ENCODE measurements around the gene ACAD8. TPM values are rescaled to one million over a fixed set of nuclear protein-coding genes. Genes with fewer than 3 reads are reported as not detected.

ACAD8 gene
- total RNA-seq, 4 donors from 2014 or later = 18.3 to 25.0 (median 21.1) TPM

GRCh38 chr11:134230339-134230738 lies 23.0 kb upstream of the ACAD8 start:
- intact Hi-C loops (cut with DNase I) = no loop called here
- H3K27me3 ChIP-seq = no peaks in the 10 kb centered on the region
- no peak for DNase-seq (ENCODE audit: extremely low spot score)
- WGBS = 76% methylated on average over 4 of the region's 4 CpGs
- H3K4me1 ChIP-seq = peaks cover 28 to 64% (median 55%) of the 10 kb centered on the region in 4 donors
- H3K27ac ChIP-seq (replicated peaks in 1 of 4) = no peak overlapping the region
- TF ChIP-seq POLR2A (IDR thresholded peaks at IDR 0.05; ENCODE audit: low read depth) (no peak), CTCF (IDR thresholded peaks at IDR 0.05) (no peak), POLR2AphosphoS5 (IDR thresholded peaks at IDR 0.05) (no peak), EP300 (IDR thresholded peaks at IDR 0.05) (no peak)
- peaks cover 5 to 10% (median 8%) of the 10 kb centered on the region in 4 donors for H3K36me3 ChIP-seq
- H3K4me3 ChIP-seq = no peak overlapping the region
- H3K9me3 ChIP-seq = no peaks in the 10 kb centered on the region

GRCh38 chr11:134231958-134232659 lies 21.3 kb upstream of the ACAD8 start:
- DNase-seq (ENCODE audit: extremely low spot score) = no peak
- Histone ChIP-seq H3K4me1 (peaks cover 10 to 46% (median 37%) of the 10 kb centered on the region in 4 donors), H3K36me3 (peaks cover 5 to 28% (median 14%) of the 10 kb centered on the region in 4 donors), H3K9me3 (no peaks in the 10 kb centered on the region), H3K4me3 (no peak overlapping the region), H3K27me3 (no peaks in the 10 kb centered on the region), H3K27ac (replicated peaks in 1 of 4) (no peak overlapping the region)
- intact Hi-C loops (cut with DNase I) = no loop called here
- WGBS = 73% methylated on average over 10 of the region's 10 CpGs
- no peak for TF ChIP-seq CTCF (IDR thresholded peaks at IDR 0.05)
- TF ChIP-seq POLR2A (IDR thresholded peaks at IDR 0.05; ENCODE audit: low read depth) = no peak
- no peak for TF ChIP-seq POLR2AphosphoS5 (IDR thresholded peaks at IDR 0.05)
- TF ChIP-seq EP300 (IDR thresholded peaks at IDR 0.05) = no peak

GRCh38 chr11:134233729-134234179 lies 19.6 kb upstream of the ACAD8 start:
- Histone ChIP-seq H3K27ac (replicated peaks in 1 of 4) (no peak overlapping the region), H3K4me1 (peaks cover 0 to 32% (median 27%) of the 10 kb centered on the region in 4 donors), H3K27me3 (no peaks in the 10 kb centered on the region), H3K36me3 (peaks cover 8 to 45% (median 25%) of the 10 kb centered on the region in 4 donors), H3K4me3 (no peak overlapping the region), H3K9me3 (no peaks in the 10 kb centered on the region)
- no peak for TF ChIP-seq CTCF (IDR thresholded peaks at IDR 0.05)
- TF ChIP-seq POLR2A (IDR thresholded peaks at IDR 0.05; ENCODE audit: low read depth) = no peak
- TF ChIP-seq POLR2AphosphoS5 (IDR thresholded peaks at IDR 0.05) = no peak
- TF ChIP-seq EP300 (IDR thresholded peaks at IDR 0.05) = no peak
- DNase-seq (ENCODE audit: extremely low spot score) = no peak
- WGBS = 88% methylated on average over 4 of the region's 4 CpGs
- intact Hi-C loops (cut with DNase I) = no loop called here

- peaks cover 0 to 22% (median 17%) of the 10 kb centered on the region in 4 donors for H3K4me1 ChIP-seq
- H3K27me3 ChIP-seq = no peaks in the 10 kb centered on the region
- no peak for DNase-seq (ENCODE audit: extremely low spot score)
- no peak for TF ChIP-seq POLR2AphosphoS5 (IDR thresholded peaks at IDR 0.05)
- TF ChIP-seq CTCF (IDR thresholded peaks at IDR 0.05) = no peak
- no peak for TF ChIP-seq POLR2A (IDR thresholded peaks at IDR 0.05; ENCODE audit: low read depth)
- TF ChIP-seq EP300 (IDR thresholded peaks at IDR 0.05) = no peak
- intact Hi-C loops (cut with DNase I) = no loop called here
- no peak overlapping the region for H3K4me3 ChIP-seq
- H3K27ac ChIP-seq (replicated peaks in 1 of 4) = no peak overlapping the region
- no peaks in the 10 kb centered on the region for H3K9me3 ChIP-seq
- 87% methylated on average over 3 of the region's 3 CpGs for WGBS
- peaks cover 22 to 61% (median 41%) of the 10 kb centered on the region in 4 donors for H3K36me3 ChIP-seq
These were observed 18.0 kb upstream of the ACAD8 start for GRCh38 chr11:134235399-134235798.
